CD14-positive monocyte (primary cell): ENCODE data around the gene SLC1A3. TPM values are rescaled to one million over a fixed set of nuclear protein-coding genes. Genes with fewer than 3 reads are reported as not detected.

Experiments
- DNase-seq, 3 donors: peaks; one replicate each; pipeline ENCODE4 v3.0.0-alpha.2; 2011 to 2022
- H2AFZ ChIP-seq: 2 replicates; pipeline ENCODE4 v1.6.0; 2012; ENCODE audit warnings: mild to moderate bottlenecking, low read depth, low read length, inconsistent platforms; ENCODE audit not compliant: insufficient read depth, poor library complexity, severe bottlenecking
- H3K27ac ChIP-seq, 2 donors: 1 replicate in 1 of 2; 2 replicates in 1 of 2; pipeline ENCODE4 v1.5.1; 2012 to 2013; ENCODE audit warnings: low read length in 2 of 2, control low read depth in 1 of 2, inconsistent platforms in 1 of 2, low read depth in 1 of 2, mild to moderate bottlenecking in 1 of 2
- H3K27me3 ChIP-seq, 2 donors: one replicate each; pipeline versions ENCODE4 v1.6.0 to v1.6.1; 2011 to 2013; ENCODE audit warnings: low read length in 2 of 2; ENCODE audit not compliant: control insufficient read depth in 2 of 2, insufficient read depth in 2 of 2
- H3K36me3 ChIP-seq, 2 donors: replicated peaks in 1 of 2; 1 replicate in 1 of 2; 2 replicates in 1 of 2; pipeline versions ENCODE4 v1.5.1 to v1.6.1; 2012 to 2013; ENCODE audit warnings: low read length in 2 of 2, control low read depth in 1 of 2, inconsistent platforms in 1 of 2, mild to moderate bottlenecking in 1 of 2; ENCODE audit not compliant: insufficient read depth in 2 of 2, control insufficient read depth in 1 of 2
- H3K4me1 ChIP-seq, 2 donors: 1 replicate in 1 of 2; 2 replicates in 1 of 2; pipeline versions ENCODE4 v1.5.1 to v1.6.1; 2012 to 2013; ENCODE audit warnings: low read length in 2 of 2, control low read depth in 1 of 2, inconsistent platforms in 1 of 2, mild to moderate bottlenecking in 1 of 2, moderate library complexity in 1 of 2; ENCODE audit not compliant: insufficient read depth in 2 of 2, control insufficient read depth in 1 of 2
- H3K4me2 ChIP-seq: replicated peaks from 2 replicates; pipeline ENCODE3; 2012; ENCODE audit warnings: low read length, moderate library complexity, mild to moderate bottlenecking; ENCODE audit not compliant: poor library complexity, severe bottlenecking; ENCODE audit errors: extremely low read depth
- H3K4me3 ChIP-seq, 3 experiments: fragments of 200-600 bp in 1 of 3; sonication (generic) in 1 of 3; replicated peaks in 1 of 3; 1 replicate in 2 of 3; 2 replicates in 1 of 3; pipeline ENCODE4 v1.5.1; 2011 to 2013; ENCODE audit warnings: low read length in 3 of 3, mild to moderate bottlenecking in 3 of 3, control low read depth in 2 of 3, low read depth in 2 of 3, inconsistent platforms in 1 of 3, moderate library complexity in 1 of 3
- H3K79me2 ChIP-seq: 2 replicates; pipeline ENCODE4 v1.6.0; 2012; ENCODE audit warnings: mild to moderate bottlenecking, control low read depth, inconsistent platforms, low read length, moderate library complexity; ENCODE audit not compliant: insufficient read depth
- H3K9ac ChIP-seq: 2 replicates; pipeline ENCODE4 v1.6.0; 2017; ENCODE audit warnings: low read length, mild to moderate bottlenecking; ENCODE audit not compliant: insufficient read depth, poor library complexity, severe bottlenecking
- H3K9me3 ChIP-seq, 2 donors: replicated peaks in 1 of 2; 1 replicate in 1 of 2; 2 replicates in 1 of 2; pipeline versions ENCODE4 v1.5.1 to v1.6.1; 2012 to 2013; ENCODE audit warnings: low read length in 2 of 2, control low read depth in 1 of 2; ENCODE audit not compliant: control insufficient read depth in 1 of 2, insufficient read depth in 1 of 2
- H4K20me1 ChIP-seq: 2 replicates; pipeline ENCODE4 v1.6.0; 2012; ENCODE audit warnings: mild to moderate bottlenecking, low read length, control low read depth, moderate library complexity; ENCODE audit not compliant: insufficient read depth
- H3K27ac Mint-ChIP-seq, 7 donors: one replicate each; pipeline ENCODE4 v1.8.0; 2020; ENCODE audit warnings: mild to moderate bottlenecking in 7 of 7, mixed read lengths in 7 of 7, moderate library complexity in 6 of 7, inconsistent platforms in 2 of 7
- H3K27me3 Mint-ChIP-seq, 3 donors: one replicate each; pipeline ENCODE4 v1.8.0; 2021 to 2022; ENCODE audit warnings: low read depth in 3 of 3, mild to moderate bottlenecking in 3 of 3, mixed read lengths in 3 of 3, moderate library complexity in 3 of 3, inconsistent platforms in 1 of 3
- H3K36me3 Mint-ChIP-seq, 2 donors: one replicate each; pipeline ENCODE4 v1.8.0; 2020; ENCODE audit warnings: mixed read lengths in 2 of 2, inconsistent platforms in 1 of 2, mild to moderate bottlenecking in 1 of 2
- H3K4me1 Mint-ChIP-seq: one replicate; pipeline ENCODE4 v1.8.0; 2020; ENCODE audit warnings: mild to moderate bottlenecking, mixed read lengths
- H3K4me3 Mint-ChIP-seq, 2 donors: one replicate each; pipeline ENCODE4 v1.8.0; 2020; ENCODE audit warnings: mild to moderate bottlenecking in 2 of 2, mixed read lengths in 2 of 2, moderate library complexity in 1 of 2
- H3K9me3 Mint-ChIP-seq, 7 donors: one replicate each; pipeline ENCODE4 v1.8.0; 2020 to 2022; ENCODE audit warnings: mixed read lengths in 7 of 7, mild to moderate bottlenecking in 6 of 7, moderate library complexity in 6 of 7, inconsistent platforms in 2 of 7
- CTCF ChIP-seq: fragments of 200-600 bp; IDR thresholded peaks from one replicate; pipeline ENCODE4 v1.8.0; 2022; ENCODE audit warnings: antibody characterized with exemption, mild to moderate bottlenecking
- WGBS: methylation state at CpG from one replicate; pipeline ENCODE4 v1.1.5; 2013; ENCODE audit warnings: missing lambda C conversion rate; ENCODE audit not compliant: insufficient coverage; 5-methylcytosine and 5-hydroxymethylcytosine counted together
- intact Hi-C, 2 donors: fragments of 100-400 bp; cut with micrococcal nuclease; formaldehyde crosslinking; loops; one replicate each; pipeline versions ENCODE4 v1.15.0 to v1.15.1; 2023
- polyA plus RNA-seq, 3 donors: library from polyadenylated mRNA; depleted of rRNA in 1 of 3; unstranded in 2 of 3; stranded (reverse) in 1 of 3; fragments of 300-500 nt in 2 of 3; fragments of >200 nt in 1 of 3; fragmentation: Illumina TruSeq in 2 of 3; gene quantifications; 1 replicate in 2 of 3; 2 replicates in 1 of 3; pipeline ENCODE4 v1.2.3, GENCODE V29; 2012 to 2021

Gene SLC1A3
- polyA plus RNA-seq, 3 donors = 1.2 to 3.3 (median 1.3) TPM

GRCh38 chr5:36611520-36612274, 5.3 kb downstream of the SLC1A3 start:
- Mint-ChIP-seq H3K4me1 (peaks cover 42% of the 10 kb centered on the region), H3K4me3 (no peak overlapping the region), H3K36me3 (peaks cover 21 to 30% of the 10 kb centered on the region in 2 donors), H3K9me3 (peaks cover 0 to 8% (median 4%) of the 10 kb centered on the region in 7 donors), H3K27me3 (no peaks in the 10 kb centered on the region), H3K27ac (peak overlapping the region in 4 of 7 donors; percentile 18 to 76 (median 58))
- TF ChIP-seq CTCF = no peak
- 93% methylated on average over 6 of the region's 9 CpGs for WGBS
- Histone ChIP-seq H3K9ac (no peak overlapping the region), H3K79me2 (peaks cover 51% of the 10 kb centered on the region), H3K9me3 (no peaks in the 10 kb centered on the region), H4K20me1 (no peaks in the 10 kb centered on the region), H2AFZ (no peak overlapping the region), H3K36me3 (peaks cover 2 to 13% of the 10 kb centered on the region in 2 donors), H3K27me3 (no peaks in the 10 kb centered on the region), H3K27ac (peak overlapping the region in 1 of 2 donors; percentile 1), H3K4me1 (peaks cover 20 to 36% of the 10 kb centered on the region in 2 donors), H3K4me2 (no peak overlapping the region), H3K4me3 (no peak overlapping the region)
- peak; percentile 10 to 55 (median 34) for DNase-seq
- intact Hi-C loops = no loop called here

- H3K36me3 Mint-ChIP-seq = peaks cover 24 to 30% of the 10 kb centered on the region in 2 donors
- H3K9me3 Mint-ChIP-seq = peaks cover 0 to 8% (median 4%) of the 10 kb centered on the region in 7 donors
- no peak overlapping the region for H3K4me3 ChIP-seq
- no peak overlapping the region for H3K27ac ChIP-seq
- no peak for DNase-seq
- H3K27me3 Mint-ChIP-seq = no peaks in the 10 kb centered on the region
- no peak overlapping the region for H3K9ac ChIP-seq
- no peak overlapping the region for H3K4me3 Mint-ChIP-seq
- H4K20me1 ChIP-seq = no peaks in the 10 kb centered on the region
- H3K36me3 ChIP-seq = peaks cover 2 to 13% of the 10 kb centered on the region in 2 donors
- intact Hi-C loops = no loop called here
- no peak overlapping the region for H3K27ac Mint-ChIP-seq
- 92% methylated on average over 4 of the region's 8 CpGs for WGBS
- TF ChIP-seq CTCF = no peak
- H3K79me2 ChIP-seq = peaks cover 35% of the 10 kb centered on the region
- no peak overlapping the region for H2AFZ ChIP-seq
- H3K4me2 ChIP-seq = no peak overlapping the region
- no peaks in the 10 kb centered on the region for H3K27me3 ChIP-seq
- H3K4me1 ChIP-seq = peaks cover 10 to 24% of the 10 kb centered on the region in 2 donors
- H3K9me3 ChIP-seq = no peaks in the 10 kb centered on the region
- H3K4me1 Mint-ChIP-seq = peaks cover 30% of the 10 kb centered on the region
Observed at GRCh38 chr5:36613241-36613640, 6.8 kb downstream of the SLC1A3 start.
